ENCODE data around the gene TP53. TPM values are rescaled to one million over a fixed set of nuclear protein-coding genes. Genes with fewer than 3 reads are reported as not detected.

TP53 gene
- total RNA-seq, 8 experiments from 2014 or later, result 11.6 to 136 (median 25.7) TPM

GRCh38 chr17:7685533-7686221 lies 1.6 kb downstream of the TP53 start:
- Histone ChIP-seq H3K4me1 (replicated peaks in 1 of 2) (peaks cover 4 to 11% of the 10 kb centered on the region in 2 donors), H3K27ac (peak overlapping the region; percentile 100), H3K4me3 (peak overlapping the region; percentile 45 to 95 (median 67))
- in situ Hi-C loops (cut with MboI; ENCODE audit: low pct_unique_long_range_greater_than_20kb in 2 of 9, low sequenced_read_pairs in 9 of 9, unreplicated experiment in 9 of 9), result no loop called here
- 0 to 6% (median 1%) methylated on average over 4 to 32 of the region's 44 CpGs for WGBS, 10 experiments
- peak; percentile 62 to 77 (median 68) for ATAC-seq (replicated peaks in 6 of 8)

GRCh38 chr17:7684851-7685532 lies 2.3 kb downstream of the TP53 start:
- peak overlapping the region; percentile 45 to 95 (median 67) for H3K4me3 ChIP-seq
- H3K27ac ChIP-seq, result peak overlapping the region; percentile 100
- no peak for ATAC-seq (replicated peaks in 6 of 8)
- 23 to 67% (median 44%) methylated on average over 2 to 12 of the region's 15 CpGs for WGBS, 10 experiments
- in situ Hi-C loops (cut with MboI; ENCODE audit: low pct_unique_long_range_greater_than_20kb in 2 of 9, low sequenced_read_pairs in 9 of 9, unreplicated experiment in 9 of 9), result no loop called here
- H3K4me1 ChIP-seq (replicated peaks in 1 of 2), result peaks cover 4 to 11% of the 10 kb centered on the region in 2 donors

GRCh38 chr17:7677388-7678067 lies 9.8 kb downstream of the TP53 start:
- in situ Hi-C loops (cut with MboI; ENCODE audit: low pct_unique_long_range_greater_than_20kb in 2 of 9, low sequenced_read_pairs in 9 of 9, unreplicated experiment in 9 of 9), result no loop called here

GRCh38 chr17:7676533-7676932 lies 10.8 kb downstream of the TP53 start:
- in situ Hi-C loops (cut with MboI; ENCODE audit: low pct_unique_long_range_greater_than_20kb in 2 of 9, low sequenced_read_pairs in 9 of 9, unreplicated experiment in 9 of 9), result no loop called here
- Histone ChIP-seq H3K27ac (no peak overlapping the region), H3K4me3 (no peak overlapping the region), H3K4me1 (replicated peaks in 1 of 2) (no peaks in the 10 kb centered on the region)
- no peak for ATAC-seq (replicated peaks in 6 of 8)
- 60 to 100% (median 82%) methylated on average over 1 to 5 of the region's 5 CpGs; no CpG with 5 or more reads in 6 of the 10 experiments for WGBS, 10 experiments

More at GRCh38 chr17:7677388-7678067, 9.8 kb downstream of the TP53 start:
- Histone ChIP-seq H3K4me3 (no peak overlapping the region), H3K4me1 (replicated peaks in 1 of 2) (no peaks in the 10 kb centered on the region), H3K27ac (no peak overlapping the region)
- no peak for ATAC-seq (replicated peaks in 6 of 8)
- 22 to 96% (median 70%) methylated on average over 3 to 5 of the region's 10 CpGs; no CpG with 5 or more reads in 1 of the 10 experiments for WGBS, 10 experiments

GRCh38 chr17:7674934-7675333 lies 12.4 kb downstream of the TP53 start:
- Histone ChIP-seq H3K4me1 (replicated peaks in 1 of 2) (no peaks in the 10 kb centered on the region), H3K27ac (no peak overlapping the region), H3K4me3 (no peak overlapping the region)
- WGBS, 10 experiments, result 17 to 98% (median 84%) methylated on average over 1 to 7 of the region's 14 CpGs; no CpG with 5 or more reads in 4 of the 10 experiments
- in situ Hi-C loops (cut with MboI; ENCODE audit: low pct_unique_long_range_greater_than_20kb in 2 of 9, low sequenced_read_pairs in 9 of 9, unreplicated experiment in 9 of 9), result no loop called here
- no peak for ATAC-seq (replicated peaks in 6 of 8)

GRCh38 chr17:7673239-7673638 lies 14.1 kb downstream of the TP53 start:
- no peak for ATAC-seq (replicated peaks in 6 of 8)
- H3K4me3 ChIP-seq, result no peak overlapping the region
- H3K4me1 ChIP-seq (replicated peaks in 1 of 2), result peaks cover 0 to 2% of the 10 kb centered on the region in 2 donors
- H3K27ac ChIP-seq, result no peak overlapping the region
- in situ Hi-C loops (cut with MboI; ENCODE audit: low pct_unique_long_range_greater_than_20kb in 2 of 9, low sequenced_read_pairs in 9 of 9, unreplicated experiment in 9 of 9), result no loop called here
- WGBS, 10 experiments, result 60 to 100% (median 100%) methylated on average over 1 to 2 of the region's 2 CpGs; no CpG with 5 or more reads in 2 of the 10 experiments

GRCh38 chr17:7668482-7668881 lies 18.8 kb downstream of the TP53 start:
- no peak overlapping the region for H3K27ac ChIP-seq
- ATAC-seq (replicated peaks in 6 of 8), result peak in 4 of 8 experiments; percentile 1 to 10 (median 4)
- no peak overlapping the region for H3K4me3 ChIP-seq
- WGBS, 10 experiments, result 77 to 100% (median 94%) methylated on average over 1 to 5 of the region's 7 CpGs; no CpG with 5 or more reads in 4 of the 10 experiments
- in situ Hi-C loops (cut with MboI; ENCODE audit: low pct_unique_long_range_greater_than_20kb in 2 of 9, low sequenced_read_pairs in 9 of 9, unreplicated experiment in 9 of 9), result no loop called here
- peaks cover 3 to 12% of the 10 kb centered on the region in 2 donors for H3K4me1 ChIP-seq (replicated peaks in 1 of 2)

- peak in 6 of 8 experiments; percentile 31 to 93 (median 89) for ATAC-seq (replicated peaks in 6 of 8)
- WGBS, 10 experiments, result 10 to 60% (median 42%) methylated on average over 1 to 5 of the region's 10 CpGs; no CpG with 5 or more reads in 6 of the 10 experiments
- Histone ChIP-seq H3K27ac (peak overlapping the region; percentile 47 to 78), H3K4me1 (replicated peaks in 1 of 2) (peaks cover 3 to 12% of the 10 kb centered on the region in 2 donors), H3K4me3 (no peak overlapping the region)
- in situ Hi-C loops (cut with MboI; ENCODE audit: low pct_unique_long_range_greater_than_20kb in 2 of 9, low sequenced_read_pairs in 9 of 9, unreplicated experiment in 9 of 9), result no loop called here
Observed at GRCh38 chr17:7667656-7668406, 19.5 kb downstream of the TP53 start.

GRCh38 chr17:7656958-7657609 lies 30.2 kb downstream of the TP53 start:
- in situ Hi-C loops (cut with MboI; ENCODE audit: low pct_unique_long_range_greater_than_20kb in 2 of 9, low sequenced_read_pairs in 9 of 9, unreplicated experiment in 9 of 9), result no loop called here
- ATAC-seq (replicated peaks in 6 of 8), result peak in 7 of 8 experiments; percentile 35 to 74 (median 43)
- peak overlapping the region in 1 of 2 donors; percentile 10 for H3K27ac ChIP-seq

GRCh38 chr17:7655541-7655840 lies 31.8 kb downstream of the TP53 start:
- H3K27ac ChIP-seq, result no peak overlapping the region
- H3K4me1 ChIP-seq (replicated peaks in 1 of 2), result peaks cover 22 to 27% of the 10 kb centered on the region in 2 donors
- H3K4me3 ChIP-seq, result no peak overlapping the region
- WGBS, 10 experiments, result 90 to 100% (median 93%) methylated on average over 2 to 4 of the region's 17 CpGs; no CpG with 5 or more reads in 7 of the 10 experiments
- in situ Hi-C loops (cut with MboI; ENCODE audit: low pct_unique_long_range_greater_than_20kb in 2 of 9, low sequenced_read_pairs in 9 of 9, unreplicated experiment in 9 of 9), result no loop called here
- no peak for ATAC-seq (replicated peaks in 6 of 8)

More at GRCh38 chr17:7656958-7657609, 30.2 kb downstream of the TP53 start:
- WGBS, 10 experiments, result 0 to 20% (median 15%) methylated on average over 2 to 8 of the region's 10 CpGs; no CpG with 5 or more reads in 5 of the 10 experiments
- peak overlapping the region in 1 of 5 donors; percentile 2 for H3K4me3 ChIP-seq
- H3K4me1 ChIP-seq (replicated peaks in 1 of 2), result peaks cover 22 to 27% of the 10 kb centered on the region in 2 donors

- in situ Hi-C loops (cut with MboI; ENCODE audit: low pct_unique_long_range_greater_than_20kb in 2 of 9, low sequenced_read_pairs in 9 of 9, unreplicated experiment in 9 of 9), result no loop called here
- ATAC-seq (replicated peaks in 6 of 8), result no peak
- 20 to 90% (median 80%) methylated on average over 1 to 5 of the region's 16 CpGs; no CpG with 5 or more reads in 3 of the 10 experiments for WGBS, 10 experiments
- H3K4me1 ChIP-seq (replicated peaks in 1 of 2), result peaks cover 24 to 30% of the 10 kb centered on the region in 2 donors
- H3K4me3 ChIP-seq, result no peak overlapping the region
- no peak overlapping the region for H3K27ac ChIP-seq
Observed at GRCh38 chr17:7654832-7655540, 32.3 kb downstream of the TP53 start.

Data from motor neuron (in vitro differentiated cells).